ENCODE data around the gene RPS6KA4. TPM values are rescaled to one million over a fixed set of nuclear protein-coding genes. Genes with fewer than 3 reads are reported as not detected.

Gene RPS6KA4
- total and polyA plus RNA-seq, 2 of the 13 experiments (the other 11 are each of a cell fraction or from before 2014, with no cell fraction given): 8.9 to 14.2 TPM

- no peak for TF ChIP-seq BCLAF1 (IDR thresholded peaks at IDR 0.05)
- no peak for TF ChIP-seq ZNF503 (CRISPR knock-in tag; IDR thresholded peaks at IDR 0.05)
- no peak for TF ChIP-seq ARHGAP35 (CRISPR knock-in tag; IDR thresholded peaks at IDR 0.05; ENCODE audit: borderline replicate concordance)
- TF ChIP-seq ZSCAN31 (CRISPR knock-in tag; IDR thresholded peaks at IDR 0.05; ENCODE audit: low read depth): 0 out of 2 replicates have a peak, but pooled peaks have one; percentile 37
- TF ChIP-seq IRF1 (CRISPR knock-in tag; IDR thresholded peaks at IDR 0.05; ENCODE audit: low read depth): no peak
- no peak for TF ChIP-seq AHDC1 (CRISPR knock-in tag; IDR thresholded peaks at IDR 0.05; ENCODE audit: borderline replicate concordance)
- TF ChIP-seq ZBTB7A (CRISPR knock-in tag; IDR thresholded peaks at IDR 0.05): peak; percentile 28; the same call in 1 of the 2 replicates
- no peak for TF ChIP-seq POGK (CRISPR knock-in tag; conservative IDR thresholded peaks at IDR 0.05)
- TF ChIP-seq ZNF275 (CRISPR knock-in tag; IDR thresholded peaks at IDR 0.05; ENCODE audit: borderline replicate concordance): 0 out of 2 replicates have a peak, but pooled peaks have one; percentile 13
- TF ChIP-seq ZNF232 (CRISPR knock-in tag; IDR thresholded peaks at IDR 0.05; ENCODE audit: borderline replicate concordance): no peak
These were observed 942 bp upstream of the RPS6KA4 start (continued) for GRCh38 chr11:64357904-64358535.
